ENCODE results near the gene CBARP. TPM values are rescaled to one million over a fixed set of nuclear protein-coding genes. Genes with fewer than 3 reads are reported as not detected.

Gene CBARP
- total and polyA plus RNA-seq, 2 donors = 0.43 to 0.53 TPM

DNA sequence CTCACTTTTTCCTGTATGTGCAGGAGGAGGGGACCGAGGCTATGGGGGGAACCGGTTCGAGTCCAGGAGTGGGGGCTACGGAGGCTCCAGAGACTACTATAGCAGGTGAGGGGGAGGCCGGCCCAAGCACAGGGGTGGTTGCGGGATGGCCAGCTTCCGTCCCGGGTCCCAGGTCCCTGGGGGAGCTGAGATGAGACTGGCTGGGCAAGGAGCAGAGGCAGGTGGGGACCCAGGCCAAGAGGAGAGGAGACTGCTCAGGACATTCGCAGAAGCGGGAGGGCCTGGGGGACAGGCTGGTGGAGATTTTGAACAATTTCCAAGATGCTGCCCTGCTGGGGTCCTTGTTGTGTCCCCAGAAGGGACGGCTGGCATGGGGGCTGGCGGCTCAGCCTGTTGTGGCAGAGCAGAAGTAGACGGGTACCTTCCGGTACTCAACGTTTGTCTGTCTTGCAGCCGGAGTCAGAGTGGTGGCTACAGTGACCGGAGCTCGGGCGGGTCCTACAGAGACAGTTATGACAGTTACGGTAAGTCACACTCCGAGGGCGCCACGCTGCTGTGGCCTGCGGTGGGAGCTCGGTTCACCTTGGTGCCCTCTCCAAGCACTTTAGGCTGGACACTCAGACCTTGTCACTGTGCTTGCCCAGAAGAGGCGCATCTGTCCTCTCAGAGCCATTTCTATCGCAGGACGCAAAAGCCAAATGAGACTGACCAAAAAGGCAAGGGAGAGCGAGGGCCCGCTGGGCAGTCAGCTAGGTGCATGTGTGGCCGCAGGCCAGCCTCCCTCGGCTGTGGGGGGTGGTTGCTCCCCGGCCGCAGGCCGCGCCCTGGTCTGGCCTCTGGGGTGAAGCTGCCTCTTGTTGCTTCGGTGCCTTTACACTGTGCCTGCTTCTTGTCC lies 34.0 kb upstream of the CBARP start:
- WGBS = 72% methylated on average over 37 of the region's 37 CpGs
- H3K4me1 ChIP-seq (ENCODE audit: insufficient read depth) = no peaks in the 10 kb centered on the region

DNA sequence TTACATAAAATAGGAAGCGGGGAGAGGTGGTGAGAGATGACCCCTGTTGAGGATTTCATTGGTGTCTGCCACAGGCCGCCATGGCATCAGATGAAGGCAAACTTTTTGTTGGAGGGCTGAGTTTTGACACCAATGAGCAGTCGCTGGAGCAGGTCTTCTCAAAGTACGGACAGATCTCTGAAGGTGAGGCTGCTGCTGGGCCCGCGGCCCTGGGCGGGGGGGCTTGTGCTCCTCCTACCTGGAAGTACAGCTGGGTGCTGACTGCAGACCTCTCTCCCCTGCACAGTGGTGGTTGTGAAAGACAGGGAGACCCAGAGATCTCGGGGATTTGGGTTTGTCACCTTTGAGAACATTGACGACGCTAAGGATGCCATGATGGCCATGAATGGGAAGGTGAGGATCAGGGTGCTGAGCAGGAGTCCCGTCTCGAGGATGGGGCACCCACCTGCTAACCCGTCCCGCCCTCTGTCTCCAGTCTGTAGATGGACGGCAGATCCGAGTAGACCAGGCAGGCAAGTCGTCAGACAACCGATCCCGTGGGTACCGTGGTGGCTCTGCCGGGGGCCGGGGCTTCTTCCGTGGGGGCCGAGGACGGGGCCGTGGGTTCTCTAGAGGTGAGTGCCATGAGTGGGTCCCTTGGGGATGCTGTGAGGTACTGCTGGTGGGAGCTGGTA lies 33.2 kb upstream of the CBARP start:
- Histone ChIP-seq H3K4me1 (ENCODE audit: insufficient read depth) (no peaks in the 10 kb centered on the region), H3K27ac (ENCODE audit: low read depth) (no peak overlapping the region), H3K36me3 (ENCODE audit: insufficient read depth) (peaks cover 5% of the 10 kb centered on the region), H3K4me3 (ENCODE audit: low read depth, low read length) (peak overlapping the region; percentile 6)
- no peak for DNase-seq (ENCODE audit: extremely low spot score)
- WGBS = 64% methylated on average over 26 of the region's 26 CpGs

More for the DNA sequence above, 34.0 kb upstream of the CBARP start:
- Histone ChIP-seq H3K27ac (ENCODE audit: low read depth) (no peak overlapping the region), H3K4me3 (ENCODE audit: low read depth, low read length) (no peak overlapping the region), H3K36me3 (ENCODE audit: insufficient read depth) (peaks cover 5% of the 10 kb centered on the region)
- no peak for DNase-seq (ENCODE audit: extremely low spot score)

DNA sequence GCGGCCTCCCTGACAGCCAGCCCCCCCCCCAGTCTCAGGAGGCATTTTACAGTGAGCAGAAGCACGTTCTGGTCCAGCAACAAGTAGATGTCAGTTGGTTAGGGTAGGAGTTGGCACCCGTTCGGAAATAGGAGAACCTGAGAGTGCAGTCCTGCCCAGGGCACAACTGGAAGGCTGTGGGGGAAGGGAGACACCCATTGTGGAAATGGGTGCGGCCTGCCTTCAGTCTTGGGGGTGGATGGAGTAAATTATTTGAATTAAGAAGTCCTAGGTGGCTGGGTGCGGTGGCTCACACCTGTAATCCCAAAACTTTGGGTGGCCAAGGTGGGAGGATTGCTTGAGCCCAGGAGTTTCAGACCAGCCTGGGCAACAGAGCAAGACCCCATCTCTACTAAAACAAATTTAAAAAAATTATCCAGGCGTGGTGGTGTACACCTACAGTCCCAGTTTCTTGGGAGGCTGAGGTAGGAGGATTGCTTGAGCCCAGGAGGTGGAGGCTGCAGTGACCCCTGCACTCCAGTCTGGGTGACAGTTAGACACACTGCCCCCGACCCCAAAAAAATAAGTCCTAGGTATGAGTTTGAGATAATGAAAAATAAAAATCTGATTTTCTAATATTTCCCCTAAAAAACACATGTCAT lies 32.5 kb upstream of the CBARP start:
- H3K27ac ChIP-seq (ENCODE audit: low read depth) = peak overlapping the region; percentile 100
- peaks cover 5% of the 10 kb centered on the region for H3K36me3 ChIP-seq (ENCODE audit: insufficient read depth)
- H3K4me3 ChIP-seq (ENCODE audit: low read depth, low read length) = peak overlapping the region; percentile 77
- H3K4me1 ChIP-seq (ENCODE audit: insufficient read depth) = no peaks in the 10 kb centered on the region
- WGBS = 29% methylated on average over 8 of the region's 8 CpGs
- DNase-seq (ENCODE audit: extremely low spot score) = no peak

DNA sequence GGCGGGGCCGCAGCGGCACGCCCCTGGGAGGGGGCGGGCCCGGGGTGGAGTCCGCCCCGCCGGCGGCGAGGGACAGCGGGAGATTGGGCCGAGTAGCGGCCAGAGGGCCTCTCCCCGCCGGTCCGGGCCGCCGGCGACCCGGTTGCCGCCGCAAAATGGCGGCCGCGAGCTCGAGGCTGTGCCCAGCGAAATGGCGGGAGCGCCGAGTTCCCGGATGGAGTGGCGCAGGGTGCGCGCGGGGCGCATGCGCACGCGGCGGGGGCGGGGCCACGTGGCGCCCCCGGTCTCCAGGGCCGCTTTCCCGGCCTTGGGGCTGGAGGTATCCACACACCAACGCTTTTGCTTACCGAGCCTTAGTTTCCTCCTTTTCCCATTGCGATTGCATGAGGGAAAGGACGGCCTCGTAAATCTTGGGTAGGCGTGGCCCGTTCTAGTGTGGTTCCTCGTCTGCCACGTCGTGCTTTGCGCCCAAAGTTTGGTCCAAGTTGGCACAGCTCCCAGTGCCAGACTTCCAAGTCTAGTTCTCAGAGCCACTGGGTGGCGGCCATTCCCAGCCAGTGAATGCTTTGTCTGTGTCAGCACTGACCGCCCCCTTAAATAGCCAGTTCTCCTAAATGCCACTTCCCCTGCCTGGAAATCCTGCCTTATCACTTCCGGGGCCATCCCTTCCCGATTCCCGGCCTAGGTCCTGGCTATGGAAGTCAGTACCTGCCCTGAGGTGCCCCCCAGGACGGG lies 31.8 kb upstream of the CBARP start:
- under 1% methylated on average over 64 of the region's 64 CpGs for WGBS
- no peak for DNase-seq (ENCODE audit: extremely low spot score)
- H3K36me3 ChIP-seq (ENCODE audit: insufficient read depth) = peaks cover 5% of the 10 kb centered on the region

DNA sequence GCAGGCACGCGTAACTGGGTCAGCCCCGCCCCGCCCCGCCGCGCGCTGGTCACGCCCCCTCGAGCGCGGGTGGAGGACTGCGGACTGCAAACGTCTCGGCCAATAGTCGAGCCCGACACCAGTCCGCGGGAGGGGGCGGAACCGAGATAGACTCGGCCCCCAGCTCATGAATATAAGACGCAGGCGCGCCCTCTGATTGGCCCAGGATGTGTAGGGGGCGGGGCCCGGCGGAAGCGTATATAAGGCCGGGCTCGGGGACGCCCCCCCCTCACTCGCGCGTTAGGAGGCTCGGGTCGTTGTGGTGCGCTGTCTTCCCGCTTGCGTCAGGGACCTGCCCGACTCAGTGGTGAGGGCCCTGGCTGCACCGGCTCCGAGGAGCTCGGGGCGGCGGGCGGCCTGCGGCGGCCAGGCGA lies 31.3 kb upstream of the CBARP start, which contains the start of gene CIRBP:
TSS of gene CIRBP (plus strand) at position 268 of the 413 bp plus-strand sequence. CDS start 1,602 bp downstream, outside the sequence.
- under 1% methylated on average over 50 of the region's 50 CpGs for WGBS
- H3K36me3 ChIP-seq (ENCODE audit: insufficient read depth) = peaks cover 4% of the 10 kb centered on the region
- peak; percentile 96 for DNase-seq (ENCODE audit: extremely low spot score)
- H3K27ac ChIP-seq (ENCODE audit: low read depth) = peak within 1 kb of the TSS; percentile 100
- no peaks in the 10 kb centered on the region for H3K4me1 ChIP-seq (ENCODE audit: insufficient read depth)
- peak within 1 kb of the TSS; percentile 77 for H3K4me3 ChIP-seq (ENCODE audit: low read depth, low read length)

More for the DNA sequence above, 31.8 kb upstream of the CBARP start:
- Histone ChIP-seq H3K4me1 (ENCODE audit: insufficient read depth) (no peaks in the 10 kb centered on the region), H3K27ac (ENCODE audit: low read depth) (peak overlapping the region; percentile 100), H3K4me3 (ENCODE audit: low read depth, low read length) (peak overlapping the region; percentile 77)

DNA sequence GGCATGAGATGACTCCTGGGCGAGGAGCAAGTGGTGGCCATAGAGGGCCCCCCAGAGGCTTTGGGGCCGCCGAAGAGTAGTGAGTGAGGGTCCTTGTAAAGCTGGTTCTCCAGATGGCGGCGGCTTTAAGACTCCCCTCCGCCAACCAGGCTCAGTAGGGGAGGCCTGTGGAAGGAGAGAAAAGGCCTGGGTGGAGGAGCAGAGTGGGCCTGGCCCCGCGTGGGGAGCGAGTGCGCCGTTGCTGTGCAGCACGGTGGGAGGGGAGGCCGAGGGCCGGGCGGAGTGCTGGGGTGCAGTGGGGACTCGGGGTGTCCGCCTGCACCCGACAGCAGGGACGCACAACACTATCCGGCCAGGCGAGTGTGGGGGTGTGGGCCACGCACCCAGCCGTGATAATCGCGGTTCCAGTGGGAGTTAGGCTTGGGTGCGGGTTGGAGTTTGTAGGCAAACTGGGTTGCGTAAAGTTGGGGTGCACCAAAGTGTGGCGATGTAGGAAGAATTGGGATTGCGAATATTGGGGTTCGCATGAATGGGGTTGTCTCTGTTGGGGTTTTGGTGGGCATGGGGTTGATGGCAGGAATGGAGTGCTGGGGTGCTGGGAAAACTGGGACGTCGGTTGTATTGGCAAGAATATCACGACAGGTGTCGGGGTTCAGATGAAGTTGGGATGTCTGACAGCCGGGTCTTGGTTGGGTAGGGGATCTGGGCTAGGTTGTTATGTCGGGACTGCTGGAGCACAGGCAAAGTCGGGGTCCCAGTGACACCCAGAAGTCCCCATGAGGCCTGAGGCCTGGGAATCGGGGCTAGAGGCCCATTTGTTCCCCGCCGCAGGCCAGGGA lies 30.6 kb upstream of the CBARP start:
- peaks cover 3% of the 10 kb centered on the region for H3K36me3 ChIP-seq (ENCODE audit: insufficient read depth)
- no peak overlapping the region for H3K4me3 ChIP-seq (ENCODE audit: low read depth, low read length)
- 47% methylated on average over 40 of the region's 40 CpGs for WGBS
- no peaks in the 10 kb centered on the region for H3K4me1 ChIP-seq (ENCODE audit: insufficient read depth)
- peak overlapping the region; percentile 4 for H3K27ac ChIP-seq (ENCODE audit: low read depth)
- DNase-seq (ENCODE audit: extremely low spot score) = no peak

DNA sequence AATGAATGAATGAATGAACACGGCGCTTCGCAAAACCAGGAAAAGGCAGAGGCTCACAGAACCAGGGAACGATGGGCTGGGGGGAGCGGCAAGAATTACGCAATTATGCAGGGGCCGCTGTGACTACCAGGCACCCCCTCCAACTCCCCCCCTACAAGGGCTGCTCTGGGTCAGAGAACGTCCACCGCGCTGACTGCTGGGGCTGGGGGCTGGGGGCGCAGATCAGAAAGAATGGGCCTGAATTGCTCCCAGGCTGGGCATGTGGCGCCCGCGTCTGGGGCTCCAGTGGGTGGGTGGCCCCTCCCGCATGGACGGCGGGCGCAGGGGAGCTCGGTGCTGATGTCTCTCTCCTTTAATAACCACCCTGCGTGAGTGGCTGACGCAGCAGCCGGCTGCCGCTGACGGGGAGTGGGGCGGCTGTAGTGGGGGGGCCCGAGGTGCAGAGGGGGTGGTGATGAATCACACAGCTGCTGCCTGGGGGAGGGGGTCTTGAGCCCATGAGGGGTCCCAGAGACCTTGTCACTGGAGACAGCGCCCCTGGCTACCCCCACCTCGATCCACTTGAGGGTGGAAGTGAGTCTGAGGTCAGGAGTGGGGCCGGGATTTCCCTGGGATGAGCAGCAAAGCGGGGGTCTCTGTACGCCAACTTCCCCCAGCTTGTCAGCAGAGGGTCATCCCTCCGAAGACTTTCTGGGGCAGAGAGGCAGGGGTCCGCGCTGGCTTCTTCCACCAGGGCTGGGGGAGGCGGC lies 29.8 kb upstream of the CBARP start:
- Histone ChIP-seq H3K4me3 (ENCODE audit: low read depth, low read length) (no peak overlapping the region), H3K4me1 (ENCODE audit: insufficient read depth) (no peaks in the 10 kb centered on the region), H3K36me3 (ENCODE audit: insufficient read depth) (no peaks in the 10 kb centered on the region), H3K27ac (ENCODE audit: low read depth) (no peak overlapping the region)
- WGBS = 31% methylated on average over 35 of the region's 35 CpGs
- DNase-seq (ENCODE audit: extremely low spot score) = no peak

DNA sequence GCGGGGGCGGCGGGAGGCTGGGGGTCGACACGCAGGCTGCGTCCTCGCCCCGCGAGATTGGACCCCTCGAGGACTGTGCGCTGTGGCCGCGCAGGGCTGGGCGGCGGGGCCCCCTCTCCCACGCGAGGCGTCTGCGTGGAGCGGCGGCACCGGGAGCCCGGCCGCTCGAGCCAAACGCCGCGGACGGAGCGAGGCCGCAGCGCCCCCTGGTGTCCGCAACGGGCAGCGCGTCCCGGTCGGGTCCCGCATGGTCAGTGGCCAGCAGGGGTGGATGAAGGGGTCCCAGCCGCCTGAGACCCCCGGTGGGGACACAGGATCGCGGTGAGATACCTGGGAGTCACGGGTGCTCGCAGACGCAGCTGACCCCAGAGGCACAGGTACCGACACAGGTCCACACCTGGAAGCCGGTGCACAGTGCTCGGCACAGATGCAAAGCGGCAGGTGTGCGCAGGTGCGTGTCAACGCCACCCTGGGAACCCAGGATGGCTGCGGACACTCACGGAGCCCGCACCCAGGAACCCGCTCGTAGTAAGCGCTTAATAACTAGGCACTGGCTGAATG lies 29.2 kb upstream of the CBARP start:
- DNase-seq (ENCODE audit: extremely low spot score) = no peak
- under 1% methylated on average over 59 of the region's 59 CpGs for WGBS
- H3K27ac ChIP-seq (ENCODE audit: low read depth) = peak overlapping the region; percentile 68
- H3K4me3 ChIP-seq (ENCODE audit: low read depth, low read length) = peak overlapping the region; percentile 33
- H3K4me1 ChIP-seq (ENCODE audit: insufficient read depth) = no peaks in the 10 kb centered on the region
- H3K36me3 ChIP-seq (ENCODE audit: insufficient read depth) = no peaks in the 10 kb centered on the region

DNA sequence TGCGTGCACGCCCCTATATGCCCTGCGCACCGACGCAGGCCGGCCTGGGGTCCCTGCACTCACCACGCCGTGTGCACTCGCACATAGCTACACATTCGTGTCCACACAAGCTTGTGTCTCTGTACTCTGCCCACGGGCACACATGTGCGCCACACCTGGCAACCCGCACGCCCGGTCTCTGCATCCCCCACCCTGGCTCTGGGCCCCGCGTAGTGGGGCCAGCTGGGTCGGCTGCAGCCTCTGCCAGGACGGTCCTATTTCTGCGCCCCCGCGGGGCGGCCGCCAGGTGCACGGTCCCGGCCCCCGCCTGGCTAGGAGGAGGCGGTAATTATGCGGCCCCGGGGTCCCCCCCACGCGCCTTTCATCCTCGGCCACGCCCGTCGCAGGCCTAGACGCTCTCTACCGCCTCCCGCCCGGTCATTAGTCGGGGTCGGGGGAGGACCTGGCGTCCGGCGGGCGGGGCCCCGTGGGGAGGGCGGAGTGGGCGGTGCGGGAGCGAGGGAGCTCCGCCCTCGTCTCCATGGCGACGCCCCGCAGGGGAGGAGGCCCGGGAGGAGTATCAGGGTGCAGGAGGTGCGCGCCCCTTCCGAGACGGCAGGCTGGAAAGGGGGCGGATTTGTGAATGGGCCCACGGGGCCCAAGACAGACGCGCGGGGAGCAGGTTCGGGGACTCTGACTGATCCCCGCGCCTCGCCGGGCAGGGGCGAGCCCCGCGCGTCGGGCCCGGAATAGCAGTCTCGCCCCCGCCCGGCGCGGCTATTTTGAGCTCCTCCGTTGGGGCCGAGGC lies 28.5 kb upstream of the CBARP start:
- WGBS = 2% methylated on average over 84 of the region's 84 CpGs
- DNase-seq (ENCODE audit: extremely low spot score) = no peak
- Histone ChIP-seq H3K4me3 (ENCODE audit: low read depth, low read length) (peak overlapping the region; percentile 33), H3K36me3 (ENCODE audit: insufficient read depth) (no peaks in the 10 kb centered on the region), H3K4me1 (ENCODE audit: insufficient read depth) (no peaks in the 10 kb centered on the region), H3K27ac (ENCODE audit: low read depth) (peak overlapping the region; percentile 68)

DNA sequence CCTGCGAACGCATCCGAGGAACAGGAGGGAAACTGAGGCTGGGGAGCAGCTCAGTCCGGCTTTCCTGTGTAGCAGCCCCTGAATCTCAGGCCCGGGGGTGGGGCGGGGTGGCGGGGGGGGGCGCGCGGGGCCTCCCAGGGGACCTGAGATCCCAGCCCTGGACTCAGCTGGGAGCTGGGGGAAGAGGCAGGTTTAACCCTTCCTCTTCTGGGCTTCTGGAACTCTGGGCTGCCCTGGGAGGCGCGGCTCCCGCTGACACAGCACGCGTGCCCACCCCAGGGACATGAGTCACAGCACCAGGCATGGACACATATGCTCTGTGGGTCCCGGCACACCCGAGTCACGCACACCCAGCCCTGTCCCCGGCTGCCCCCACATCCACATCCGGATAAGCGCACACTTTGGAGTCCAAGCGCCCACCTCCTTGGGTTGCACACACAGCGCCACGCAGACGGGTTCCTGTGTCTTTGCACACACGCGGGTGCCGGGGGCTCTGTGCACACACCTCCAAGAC lies 27.9 kb upstream of the CBARP start:
- DNase-seq (ENCODE audit: extremely low spot score) = no peak
- Histone ChIP-seq H3K4me3 (ENCODE audit: low read depth, low read length) (no peak overlapping the region), H3K4me1 (ENCODE audit: insufficient read depth) (no peaks in the 10 kb centered on the region), H3K27ac (ENCODE audit: low read depth) (peak overlapping the region; percentile 68), H3K36me3 (ENCODE audit: insufficient read depth) (no peaks in the 10 kb centered on the region)
- WGBS = 7% methylated on average over 28 of the region's 28 CpGs

All from urinary bladder (tissue), 4 donors.